Adipocyte (in vitro differentiated cells): ENCODE measurements around the gene GOT1.
A peak's percentile ranks its signal among the peaks of the same experiment; 100 is the strongest.

Source experiments
- DNase-seq: peaks from one replicate; pipeline ENCODE4 v3.0.0-alpha.2; 2015; ENCODE audit warnings: low read depth
- H3K27me3 ChIP-seq: replicated peaks from 2 replicates; pipeline ENCODE4 v1.7.0; 2013; ENCODE audit warnings: mild to moderate bottlenecking, low read length, moderate library complexity; ENCODE audit not compliant: control insufficient read depth, insufficient read depth
- H3K36me3 ChIP-seq: 2 replicates; pipeline ENCODE4 v1.7.0; 2013; ENCODE audit warnings: low read length, mild to moderate bottlenecking, moderate library complexity; ENCODE audit not compliant: control insufficient read depth, insufficient read depth, severe bottlenecking
- H3K4me1 ChIP-seq: 2 replicates; pipeline ENCODE4 v1.7.0; 2013; ENCODE audit warnings: mild to moderate bottlenecking, low read length, moderate library complexity; ENCODE audit not compliant: control insufficient read depth, insufficient read depth
- H3K4me3 ChIP-seq: 2 replicates; pipeline ENCODE4 v1.7.0; 2013; ENCODE audit warnings: mild to moderate bottlenecking, low read length, moderate library complexity
- H3K9ac ChIP-seq: 2 replicates; pipeline ENCODE4 v1.7.0; 2013; ENCODE audit warnings: mild to moderate bottlenecking, low read length, moderate library complexity
- H3K9me3 ChIP-seq: 2 replicates; pipeline ENCODE4 v1.7.0; 2013; ENCODE audit warnings: mild to moderate bottlenecking, low read length, moderate library complexity; ENCODE audit not compliant: control insufficient read depth

The GOT1 gene

DNA sequence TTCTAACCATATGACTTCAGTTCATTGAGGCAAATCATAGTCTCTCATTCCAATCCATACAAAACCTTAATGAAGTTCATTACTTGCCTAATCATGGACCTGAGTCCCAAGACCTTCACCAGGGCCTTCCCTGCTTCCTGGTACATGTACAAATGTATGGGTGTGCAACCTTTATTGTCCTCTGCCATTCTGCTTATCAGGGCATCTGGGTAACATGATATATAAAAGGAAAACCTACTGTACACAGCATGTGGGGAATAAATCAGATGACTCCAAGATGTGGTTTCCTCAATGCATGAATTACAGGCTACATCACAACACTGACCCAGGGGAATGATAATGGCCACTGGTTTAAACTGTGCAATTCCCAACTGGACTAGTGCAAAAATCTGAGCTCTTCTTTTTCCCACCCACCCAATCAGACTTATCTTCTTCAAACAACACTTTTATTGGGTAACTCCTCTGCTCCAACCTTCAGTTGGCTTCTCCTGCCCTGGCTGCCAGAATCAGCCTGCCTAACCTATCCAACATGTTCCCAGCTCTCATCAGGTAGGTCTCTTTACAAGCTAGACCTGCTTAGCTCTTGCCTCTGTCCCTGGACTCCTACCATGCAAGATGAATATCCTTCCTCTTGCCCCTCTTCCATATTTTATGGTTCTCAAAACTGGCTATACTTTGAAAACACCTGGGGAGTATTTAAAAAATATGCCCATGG lies 11.4 kb downstream of the GOT1 start:
- H3K4me3 ChIP-seq, result no peak overlapping the region
- H3K9ac ChIP-seq, result no peak overlapping the region
- H3K36me3 ChIP-seq, result peaks cover 31% of the 10 kb centered on the region
- no peak for DNase-seq
- H3K27me3 ChIP-seq, result no peaks in the 10 kb centered on the region
- H3K4me1 ChIP-seq, result no peaks in the 10 kb centered on the region
- no peaks in the 10 kb centered on the region for H3K9me3 ChIP-seq

DNA sequence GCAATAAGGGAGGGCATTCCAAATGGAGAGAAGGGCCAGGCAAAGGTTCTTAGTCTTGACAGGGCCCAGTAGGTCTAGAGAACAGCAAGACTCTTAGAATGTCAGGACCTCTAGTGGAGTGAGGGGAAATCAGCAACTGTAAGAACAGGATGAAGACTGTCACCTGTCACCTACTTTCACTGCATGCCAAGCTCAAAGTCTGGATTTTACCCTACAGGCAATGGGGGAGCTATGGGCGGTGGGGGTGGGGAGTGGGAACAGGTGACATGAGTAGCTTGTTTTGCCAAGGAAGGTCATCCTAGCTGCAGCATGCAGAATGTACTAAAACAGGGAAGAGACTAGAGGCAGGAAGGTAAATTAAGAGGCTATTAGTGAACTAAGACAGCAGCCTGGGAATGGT lies 18.3 kb downstream of the GOT1 start:
- Histone ChIP-seq H3K4me3 (no peak overlapping the region), H3K9me3 (no peaks in the 10 kb centered on the region), H3K4me1 (no peaks in the 10 kb centered on the region), H3K27me3 (no peaks in the 10 kb centered on the region), H3K36me3 (peaks cover 11% of the 10 kb centered on the region), H3K9ac (no peak overlapping the region)
- no peak for DNase-seq

DNA sequence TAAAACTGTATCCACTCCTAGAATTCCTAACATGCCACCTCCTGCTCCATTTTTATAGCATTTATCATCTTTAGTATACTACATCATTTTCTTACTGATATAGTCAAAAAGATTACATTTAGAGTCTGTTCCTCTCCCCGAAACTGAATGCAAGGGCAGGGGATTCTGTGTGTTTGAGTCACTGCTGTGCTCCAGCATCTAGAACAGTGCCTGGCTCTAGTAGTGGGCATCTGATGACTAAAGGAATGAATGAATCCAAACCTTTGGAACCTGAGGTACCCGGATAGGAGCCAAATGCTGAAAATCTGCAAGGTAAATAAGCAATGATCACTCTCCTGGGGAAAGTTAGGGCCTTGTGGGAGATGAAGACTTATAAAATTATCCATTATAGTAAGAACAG lies 18.9 kb downstream of the GOT1 start:
- DNase-seq, result no peak
- Histone ChIP-seq H3K36me3 (peaks cover 11% of the 10 kb centered on the region), H3K27me3 (no peaks in the 10 kb centered on the region), H3K4me3 (no peak overlapping the region), H3K4me1 (no peaks in the 10 kb centered on the region), H3K9ac (no peak overlapping the region), H3K9me3 (no peaks in the 10 kb centered on the region)

DNA sequence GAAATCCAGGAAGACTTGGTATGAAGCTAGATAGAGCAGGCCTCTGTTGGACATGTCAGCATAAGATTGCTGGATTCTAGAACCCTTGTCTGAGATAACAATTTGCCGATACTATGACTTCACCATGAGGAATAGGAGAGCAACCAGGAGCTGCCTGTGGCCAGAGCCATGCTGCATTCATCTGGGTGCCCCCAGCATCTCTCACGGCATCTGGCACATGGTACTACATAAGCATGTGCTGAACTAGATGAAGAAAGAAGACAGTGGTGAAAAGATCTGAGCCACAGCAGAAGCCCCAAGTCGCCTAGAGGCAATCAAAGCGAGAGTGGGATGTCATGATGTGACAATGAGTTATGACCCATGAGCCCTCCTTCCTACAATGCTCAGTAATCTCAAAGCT lies 19.5 kb downstream of the GOT1 start:
- peaks cover 14% of the 10 kb centered on the region for H3K36me3 ChIP-seq
- no peak overlapping the region for H3K4me3 ChIP-seq
- H3K9ac ChIP-seq, result no peak overlapping the region
- H3K27me3 ChIP-seq, result no peaks in the 10 kb centered on the region
- H3K4me1 ChIP-seq, result no peaks in the 10 kb centered on the region
- no peaks in the 10 kb centered on the region for H3K9me3 ChIP-seq
- DNase-seq, result no peak

DNA sequence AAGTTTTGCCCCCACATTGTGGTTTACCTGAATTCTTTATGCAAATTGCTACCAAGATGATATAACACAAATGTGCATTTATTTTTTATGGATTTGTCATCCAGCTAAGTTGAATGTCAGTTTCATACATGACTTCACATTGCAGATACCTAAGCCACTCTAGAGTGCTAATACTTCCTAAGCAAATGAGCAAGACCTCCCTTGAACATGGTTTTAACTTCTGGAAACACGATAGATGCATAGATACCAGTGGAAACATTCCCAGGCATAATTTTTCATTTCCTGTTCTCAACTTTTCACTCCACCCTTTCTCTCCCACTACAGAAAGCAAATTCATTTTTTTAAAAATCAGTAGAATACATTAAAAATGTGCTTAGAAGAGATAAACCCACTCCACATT lies 20.3 kb downstream of the GOT1 start:
- H3K4me1 ChIP-seq, result no peaks in the 10 kb centered on the region
- no peak for DNase-seq
- no peak overlapping the region for H3K9ac ChIP-seq
- H3K36me3 ChIP-seq, result peaks cover 22% of the 10 kb centered on the region
- H3K9me3 ChIP-seq, result no peaks in the 10 kb centered on the region
- no peak overlapping the region for H3K4me3 ChIP-seq
- no peaks in the 10 kb centered on the region for H3K27me3 ChIP-seq

DNA sequence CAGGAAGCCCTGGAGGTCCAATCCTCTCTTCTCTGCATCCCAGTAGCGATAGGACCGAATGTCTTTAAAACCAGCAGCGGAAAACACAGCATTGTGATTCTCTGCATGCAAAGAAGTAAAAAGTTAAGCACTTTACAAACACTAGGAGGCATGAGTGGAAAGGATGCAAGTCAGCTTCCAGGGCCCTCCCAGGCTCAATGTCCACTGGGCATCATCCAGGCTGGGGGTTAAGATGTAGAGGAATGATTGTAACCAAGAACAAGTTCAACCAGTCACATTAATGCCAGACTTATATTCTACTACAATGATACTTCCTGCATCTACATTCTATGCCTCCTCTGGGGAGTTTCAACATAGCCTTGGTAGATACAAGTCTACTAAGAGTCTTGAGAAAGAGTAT lies 24.3 kb downstream of the GOT1 start:
- Histone ChIP-seq H3K9ac (no peak overlapping the region), H3K4me3 (no peak overlapping the region), H3K36me3 (peaks cover 52% of the 10 kb centered on the region), H3K9me3 (no peaks in the 10 kb centered on the region), H3K27me3 (no peaks in the 10 kb centered on the region), H3K4me1 (no peaks in the 10 kb centered on the region)
- DNase-seq, result no peak

DNA sequence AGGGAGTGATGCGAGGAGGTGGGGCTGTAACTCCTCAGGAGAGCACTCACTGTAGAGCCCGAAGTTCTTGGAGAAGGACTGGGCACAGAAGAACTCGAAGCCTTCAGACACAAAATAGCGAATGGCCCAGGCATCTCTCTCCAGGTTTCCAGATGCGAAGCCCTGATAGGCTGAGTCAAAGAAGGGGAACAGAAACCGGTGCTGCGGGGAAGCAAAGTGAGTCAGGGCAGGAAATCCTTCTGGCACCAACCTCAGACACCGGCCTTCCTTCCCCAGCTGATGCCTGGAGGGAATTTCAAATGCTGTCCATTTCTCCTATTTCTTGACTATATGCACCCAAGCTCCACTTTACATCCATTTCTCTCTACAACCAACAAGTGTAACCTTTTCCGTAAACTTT lies 26.8 kb downstream of the GOT1 start:
- DNase-seq, result no peak
- no peaks in the 10 kb centered on the region for H3K27me3 ChIP-seq
- H3K9me3 ChIP-seq, result no peaks in the 10 kb centered on the region
- H3K4me3 ChIP-seq, result no peak overlapping the region
- no peak overlapping the region for H3K9ac ChIP-seq
- peaks cover 67% of the 10 kb centered on the region for H3K36me3 ChIP-seq
- H3K4me1 ChIP-seq, result no peaks in the 10 kb centered on the region

DNA sequence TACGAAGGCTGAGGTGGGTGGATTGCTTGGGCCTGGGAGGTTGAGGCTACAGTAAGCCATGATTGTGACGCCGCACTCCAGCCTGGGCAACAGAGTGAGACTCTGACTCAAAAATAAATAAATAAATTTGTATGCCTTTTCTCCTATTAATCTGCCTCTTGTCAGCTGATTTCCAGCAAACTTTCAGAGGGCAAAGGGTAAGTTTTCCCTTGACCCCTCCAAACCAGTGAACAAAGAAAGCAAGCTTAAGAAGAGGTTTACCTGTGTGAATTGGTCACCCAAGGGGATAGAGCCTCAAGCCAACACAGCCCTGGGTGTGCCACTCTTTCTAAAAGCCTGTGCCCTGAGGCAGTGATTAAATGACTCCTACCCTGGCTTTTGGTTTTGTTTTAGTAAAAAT lies 30.8 kb downstream of the GOT1 start:
- peaks cover 11% of the 10 kb centered on the region for H3K4me1 ChIP-seq
- no peak overlapping the region for H3K4me3 ChIP-seq
- H3K27me3 ChIP-seq, result no peaks in the 10 kb centered on the region
- H3K9me3 ChIP-seq, result no peaks in the 10 kb centered on the region
- DNase-seq, result no peak
- H3K36me3 ChIP-seq, result peaks cover 73% of the 10 kb centered on the region
- no peak overlapping the region for H3K9ac ChIP-seq

DNA sequence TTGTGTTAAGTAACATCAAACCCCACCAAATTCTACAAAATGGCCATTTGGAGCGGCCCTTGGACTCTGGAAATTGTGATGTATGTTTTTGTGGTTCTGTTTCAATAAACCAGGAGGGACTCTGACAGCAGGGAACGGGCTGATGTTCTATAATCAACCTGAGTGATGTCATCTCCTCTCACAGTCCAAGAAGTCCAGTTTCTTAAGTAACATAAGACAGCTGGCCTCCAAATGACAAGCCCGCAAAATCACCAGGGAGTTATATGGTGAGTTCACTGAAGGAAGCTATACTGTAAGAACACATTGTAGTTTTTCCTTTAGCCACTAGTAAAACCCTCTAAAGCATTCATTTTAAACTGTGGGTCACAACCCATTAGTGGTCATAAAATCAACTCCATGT lies 34.0 kb downstream of the GOT1 start:
- Histone ChIP-seq H3K9me3 (no peaks in the 10 kb centered on the region), H3K4me3 (no peak overlapping the region), H3K9ac (no peak overlapping the region), H3K4me1 (peaks cover 25% of the 10 kb centered on the region), H3K27me3 (no peaks in the 10 kb centered on the region), H3K36me3 (peaks cover 46% of the 10 kb centered on the region)
- peak; percentile 28 for DNase-seq

DNA sequence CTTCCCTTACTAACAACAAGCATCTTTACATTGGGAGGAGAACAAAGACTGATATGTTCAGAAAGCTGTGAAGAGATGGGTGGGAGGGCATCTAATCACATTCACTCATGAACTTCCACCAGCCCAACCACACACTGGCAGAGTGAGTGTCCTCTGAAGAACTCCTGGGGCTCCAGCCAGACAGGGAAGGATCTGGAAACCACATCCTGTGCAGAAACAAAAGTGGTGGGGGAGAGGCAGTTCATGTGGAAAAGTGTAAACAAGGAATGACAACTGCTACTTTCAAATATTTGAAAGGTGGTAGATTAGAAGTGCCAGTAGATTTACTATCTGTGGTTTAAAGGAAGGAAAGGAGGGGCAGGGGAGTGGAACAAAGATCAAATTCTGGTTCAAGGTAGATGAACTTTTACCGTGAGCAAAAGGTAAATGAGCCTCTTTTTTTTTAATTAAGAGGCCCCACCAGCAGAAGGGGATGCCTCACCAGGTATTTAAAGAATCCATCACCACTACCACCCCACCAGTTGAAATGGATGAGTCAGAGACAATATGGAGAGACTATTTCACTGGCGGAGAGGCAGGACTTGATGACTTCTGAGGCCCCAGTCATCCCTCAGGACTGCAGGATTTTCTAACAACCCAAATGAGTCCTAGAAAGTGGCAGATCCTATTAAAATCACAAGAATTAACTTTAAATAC lies 34.5 kb downstream of the GOT1 start:
- Histone ChIP-seq H3K36me3 (peaks cover 40% of the 10 kb centered on the region), H3K4me3 (no peak overlapping the region), H3K4me1 (peaks cover 25% of the 10 kb centered on the region), H3K9me3 (no peaks in the 10 kb centered on the region), H3K27me3 (peaks cover 5% of the 10 kb centered on the region), H3K9ac (no peak overlapping the region)
- DNase-seq, result peak; percentile 52

DNA sequence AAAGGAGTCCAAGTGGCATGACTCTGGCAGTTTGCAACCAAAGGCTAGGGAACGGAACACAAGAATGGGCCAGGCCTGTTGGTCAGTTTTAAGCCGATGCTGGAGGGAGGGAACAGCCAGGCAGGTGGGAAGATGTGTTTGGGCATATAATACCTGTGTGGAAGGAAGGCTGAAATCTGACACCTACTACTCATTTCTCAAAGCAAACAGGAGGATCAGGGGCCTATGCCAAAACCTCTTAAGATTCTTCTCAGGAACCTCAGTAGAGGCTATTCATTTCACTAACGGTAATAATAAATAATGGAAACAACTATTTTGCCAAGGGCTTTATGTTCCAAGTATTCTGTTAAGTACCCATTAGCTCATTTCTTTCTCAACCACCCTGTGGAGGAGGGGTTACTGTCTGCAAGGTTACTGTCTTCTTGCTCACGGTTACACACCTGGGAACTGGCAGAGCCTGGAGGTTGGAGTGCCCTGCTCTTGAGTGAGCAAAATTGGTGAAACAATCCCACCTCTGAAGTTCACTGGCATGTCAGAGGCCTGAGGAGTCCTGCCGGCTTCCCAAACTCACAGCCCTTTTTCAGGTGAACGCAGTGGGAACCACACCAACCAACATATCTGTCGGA lies 35.5 kb downstream of the GOT1 start:
- DNase-seq, result no peak
- H3K27me3 ChIP-seq, result peaks cover 15% of the 10 kb centered on the region
- no peak overlapping the region for H3K9ac ChIP-seq
- H3K36me3 ChIP-seq, result peaks cover 33% of the 10 kb centered on the region
- peaks cover 25% of the 10 kb centered on the region for H3K4me1 ChIP-seq
- H3K4me3 ChIP-seq, result no peak overlapping the region
- no peaks in the 10 kb centered on the region for H3K9me3 ChIP-seq
